B cell (primary cell): ENCODE results near the gene DTL. TPM values are rescaled to one million over a fixed set of nuclear protein-coding genes. Genes with fewer than 3 reads are reported as not detected.

Source experiments
- ATAC-seq: fragments of 200-7000 bp; cut with Tn5 transposase; one replicate; pipeline ENCODE4 v1.10.0; 2021; ENCODE audit warnings: low read depth, mild to moderate bottlenecking, moderate number of reproducible peaks, moderate library complexity
- CTCF ChIA-PET: fragments of 350-600 bp; sonication (Branson Sonifier 250); formaldehyde crosslinking; loops from one replicate; lab custom pipeline; 2021; ENCODE audit warnings: antibody characterized with exemption, inconsistent platforms; lab: Charles Lee
- POLR2A ChIA-PET: fragments of 350-600 bp; sonication (Branson Sonifier 250); formaldehyde crosslinking; loops from one replicate; lab custom pipeline; 2021; ENCODE audit warnings: antibody characterized with exemption; lab: Charles Lee
- DNase-seq: peaks from one replicate; pipeline ENCODE4 v3.0.0; 2013
- H2AFZ ChIP-seq: 2 replicates; pipeline ENCODE4 v1.6.1; 2012; ENCODE audit warnings: mild to moderate bottlenecking, low read depth, low read length; ENCODE audit not compliant: insufficient read depth, poor library complexity, severe bottlenecking
- H3K27ac ChIP-seq, 2 donors: 1 replicate in 1 of 2; 2 replicates in 1 of 2; pipeline ENCODE4 v1.5.1; 2012 to 2013; ENCODE audit warnings: low read length in 2 of 2, mild to moderate bottlenecking in 2 of 2, moderate library complexity in 1 of 2
- H3K27me3 ChIP-seq, 4 experiments: fragments of 200-600 bp in 1 of 4; sonication (generic) in 1 of 4; replicated peaks in 1 of 4; 1 replicate in 2 of 4; 2 replicates in 2 of 4; pipeline versions ENCODE4 v1.6.1 to v1.7.0; 2013 to 2016; ENCODE audit warnings: low read length in 3 of 4, mild to moderate bottlenecking in 2 of 4, mixed read lengths in 1 of 4, moderate library complexity in 1 of 4; ENCODE audit not compliant: insufficient read depth in 4 of 4, control insufficient read depth in 3 of 4; ENCODE audit errors: control extremely low read depth in 1 of 4
- H3K36me3 ChIP-seq, 2 experiments: replicated peaks in 1 of 2; 1 replicate in 1 of 2; 2 replicates in 1 of 2; pipeline versions ENCODE4 v1.6.1 to v1.7.1; 2013; ENCODE audit warnings: low read length in 1 of 2; ENCODE audit not compliant: insufficient read depth in 2 of 2, control insufficient read depth in 1 of 2; ENCODE audit errors: control extremely low read depth in 1 of 2, extremely low read depth in 1 of 2
- H3K4me1 ChIP-seq, 2 donors: fragments of 200-600 bp in 1 of 2; sonication (generic) in 1 of 2; 1 replicate in 1 of 2; 2 replicates in 1 of 2; pipeline versions ENCODE4 v1.5.1 to v1.6.1; 2013 to 2017; ENCODE audit warnings: low read length in 2 of 2; ENCODE audit not compliant: control insufficient read depth in 2 of 2, insufficient read depth in 2 of 2
- H3K4me2 ChIP-seq: replicated peaks from 2 replicates; pipeline ENCODE3; 2012; ENCODE audit warnings: mild to moderate bottlenecking, low read depth, low read length; ENCODE audit not compliant: poor library complexity, severe bottlenecking
- H3K4me3 ChIP-seq, 5 experiments: fragments of 200-600 bp in 1 of 5; sonication (generic) in 1 of 5; 1 replicate in 3 of 5; 2 replicates in 2 of 5; pipeline versions ENCODE4 v1.5.1 to v1.7.0; 2011 to 2016; ENCODE audit warnings: low read length in 4 of 5, mild to moderate bottlenecking in 4 of 5, low read depth in 2 of 5, control low read depth in 1 of 5, moderate library complexity in 1 of 5; ENCODE audit not compliant: insufficient read depth in 1 of 5; ENCODE audit errors: control extremely low read depth in 1 of 5, extremely low read depth in 1 of 5
- H3K79me2 ChIP-seq: fragments of 200-600 bp; sonication (generic); one replicate; pipeline ENCODE4 v1.6.0; 2016; ENCODE audit warnings: low read length; ENCODE audit not compliant: control insufficient read depth, insufficient read depth
- H3K9ac ChIP-seq: fragments of 200-600 bp; sonication (generic); 2 replicates; pipeline ENCODE4 v1.6.1; 2017; ENCODE audit warnings: mild to moderate bottlenecking, low read length, moderate library complexity
- H3K9me3 ChIP-seq, 3 donors: one replicate each; pipeline versions ENCODE4 v1.6.1 to v1.7.1; 2013; ENCODE audit warnings: low read length in 2 of 3; ENCODE audit not compliant: control insufficient read depth in 2 of 3, insufficient read depth in 1 of 3; ENCODE audit errors: control extremely low read depth in 1 of 3
- H4K20me1 ChIP-seq: 2 replicates; pipeline ENCODE4 v1.6.0; 2012; ENCODE audit warnings: mild to moderate bottlenecking, low read length; ENCODE audit not compliant: insufficient read depth, control insufficient read depth, poor library complexity, severe bottlenecking
- H3K27ac Mint-ChIP-seq: one replicate; pipeline ENCODE4 v1.8.0; 2021; ENCODE audit warnings: mixed read lengths
- H3K27me3 Mint-ChIP-seq: one replicate; pipeline ENCODE4 v1.8.0; 2021; ENCODE audit warnings: mixed read lengths
- H3K4me1 Mint-ChIP-seq: one replicate; pipeline ENCODE4 v1.8.0; 2021; ENCODE audit warnings: mixed read lengths
- H3K4me3 Mint-ChIP-seq: one replicate; pipeline ENCODE4 v1.8.0; 2021; ENCODE audit warnings: mixed read lengths
- H3K9me3 Mint-ChIP-seq: one replicate; pipeline ENCODE4 v1.8.0; 2022; ENCODE audit warnings: mixed read lengths; ENCODE audit not compliant: insufficient read depth
- CTCF ChIP-seq: fragments of 200-600 bp; IDR thresholded peaks from one replicate; pipeline ENCODE4 v1.8.0; 2022; ENCODE audit warnings: antibody characterized with exemption, mild to moderate bottlenecking
- EZH2 ChIP-seq: IDR thresholded peaks from 2 replicates; pipeline ENCODE4 v1.6.1; 2012; ENCODE audit warnings: borderline replicate concordance, low read depth, mild to moderate bottlenecking, moderate library complexity, low read length; ENCODE audit not compliant: insufficient read depth, poor library complexity, severe bottlenecking
- WGBS: methylation state at CpG from one replicate; pipeline ENCODE4 v1.1.5; 2013; ENCODE audit warnings: missing lambda C conversion rate; ENCODE audit not compliant: insufficient coverage; 5-methylcytosine and 5-hydroxymethylcytosine counted together
- intact Hi-C: fragments of 100-400 bp; cut with micrococcal nuclease; formaldehyde crosslinking; loops from one replicate; pipeline ENCODE4 v1.10.0; 2022
- polyA plus RNA-seq: library from polyadenylated mRNA; depleted of rRNA; stranded (reverse); fragments of >200 nt; gene quantifications from 2 replicates; pipeline ENCODE4 v1.2.3, GENCODE V29; 2012
- total RNA-seq, 2 donors: library from RNA; stranded (reverse); fragments of 120-200 nt in 1 of 2; gene quantifications; 1 replicate in 1 of 2; 2 replicates in 1 of 2; pipeline versions ENCODE4 v1.2.3 to v1.2.4, GENCODE V29; 2013 to 2022

Gene DTL
- total and polyA plus RNA-seq, 2 donors (not counting 1 experiment from before 2014, with no cell fraction given): 0.37 to 0.39 TPM

GRCh38 chr1:212121779-212122178 is 86.2 kb downstream of the DTL start:
- H4K20me1 ChIP-seq: no peaks in the 10 kb centered on the region
- Mint-ChIP-seq H3K4me1 (peaks cover 8% of the 10 kb centered on the region), H3K27me3 (no peaks in the 10 kb centered on the region), H3K9me3 (no peaks in the 10 kb centered on the region), H3K4me3 (no peak overlapping the region), H3K27ac (no peak overlapping the region)
- H2AFZ ChIP-seq: no peak overlapping the region
- H3K4me2 ChIP-seq: no peak overlapping the region
- CTCF ChIA-PET: no interaction called here
- H3K27me3 ChIP-seq: no peaks in the 10 kb centered on the region
- intact Hi-C loops: no loop called here
- H3K27ac ChIP-seq: no peak overlapping the region
- TF ChIP-seq CTCF (no peak), EZH2 (no peak)
- H3K9ac ChIP-seq: no peak overlapping the region
- no peak overlapping the region for H3K4me3 ChIP-seq
- no peaks in the 10 kb centered on the region for H3K9me3 ChIP-seq
- no peaks in the 10 kb centered on the region for H3K36me3 ChIP-seq
- ATAC-seq: no peak
- peaks cover 0 to 9% of the 10 kb centered on the region in 2 donors for H3K4me1 ChIP-seq
- POLR2A ChIA-PET: no interaction called here
- H3K79me2 ChIP-seq: no peaks in the 10 kb centered on the region
- DNase-seq: no peak
- no CpG with 5 or more reads among the region's 2 CpGs for WGBS

GRCh38 chr1:212124690-212125582 is 89.4 kb downstream of the DTL start:
- Mint-ChIP-seq H3K27ac (no peak overlapping the region), H3K27me3 (no peaks in the 10 kb centered on the region), H3K4me3 (no peak overlapping the region), H3K4me1 (no peaks in the 10 kb centered on the region), H3K9me3 (no peaks in the 10 kb centered on the region)
- Histone ChIP-seq H3K4me1 (peaks cover 0 to 4% of the 10 kb centered on the region in 2 donors), H3K36me3 (no peaks in the 10 kb centered on the region), H3K4me3 (no peak overlapping the region), H3K27me3 (no peaks in the 10 kb centered on the region), H3K4me2 (no peak overlapping the region), H2AFZ (no peak overlapping the region), H3K79me2 (no peaks in the 10 kb centered on the region), H3K9ac (no peak overlapping the region), H4K20me1 (no peaks in the 10 kb centered on the region), H3K27ac (no peak overlapping the region), H3K9me3 (no peaks in the 10 kb centered on the region)
- ChIA-PET POLR2A (no interaction called here), CTCF (no interaction called here)
- ATAC-seq (no peak), DNase-seq (no peak)
- whole genome bisulfite sequencing: 79% methylated on average over 6 of the region's 11 CpGs
- intact Hi-C loops: no loop called here
- no peak for TF ChIP-seq EZH2
- TF ChIP-seq CTCF: no peak
